Epithelial cell of esophagus (primary cell): Measurements from ENCODE around the gene ADRM1.

Source experiments
- DNase-seq: peaks from one replicate; pipeline ENCODE4 v3.0.0; 2010; ENCODE audit warnings: low read depth
- H3K4me3 ChIP-seq: 2 replicates; pipeline ENCODE4 v1.5.1; 2011; ENCODE audit warnings: mild to moderate bottlenecking, low read length, control low read depth
- CTCF ChIP-seq: IDR thresholded peaks from 2 replicates; pipeline ENCODE4 v1.5.1; 2011; ENCODE audit warnings: low read depth, mild to moderate bottlenecking, low read length, control low read depth, inconsistent platforms; ENCODE audit not compliant: insufficient read depth; ENCODE audit errors: missing control alignments

The ADRM1 gene

DNA sequence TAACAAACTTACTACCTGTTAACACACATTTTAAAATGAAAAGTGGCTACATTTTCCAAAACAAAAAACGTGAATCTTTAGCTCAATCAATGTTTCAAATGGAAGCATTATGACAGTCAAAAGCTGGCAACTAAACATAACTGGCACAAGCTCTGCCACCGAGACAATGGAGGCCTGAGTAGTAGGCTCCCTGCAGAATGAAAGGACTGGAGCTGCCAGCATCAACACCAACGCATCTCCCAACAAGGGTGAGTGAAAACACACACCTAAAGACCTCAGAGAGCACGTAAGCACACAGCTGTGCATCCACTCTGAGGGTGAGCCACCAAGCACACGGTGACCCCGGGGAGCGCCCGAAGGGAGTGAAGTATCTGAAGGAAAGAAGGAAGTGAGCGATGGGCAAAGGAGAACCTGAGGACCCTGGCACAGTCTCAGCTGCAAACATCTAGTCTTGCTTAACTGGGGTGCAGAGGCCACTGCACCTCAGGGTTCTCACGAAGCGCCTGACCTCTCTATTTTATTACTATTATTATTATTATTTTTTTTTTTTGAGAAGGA, 1.6 kb upstream of the ADRM1 start:
- no peak for DNase-seq
- H3K4me3 ChIP-seq, result no peak overlapping the region
- no peak for TF ChIP-seq CTCF

GRCh38 chr20:62301773-62302340, 940 bp upstream of the ADRM1 start:
- TF ChIP-seq CTCF, result peak; percentile 92
- H3K4me3 ChIP-seq, result peak overlapping the region; percentile 73
- DNase-seq, result peak; percentile 95

GRCh38 chr20:62303062-62303339, 204 bp downstream of the ADRM1 start:
- peak overlapping the region; percentile 78 for H3K4me3 ChIP-seq
- TF ChIP-seq CTCF, result no peak
- DNase-seq, result no peak

DNA sequence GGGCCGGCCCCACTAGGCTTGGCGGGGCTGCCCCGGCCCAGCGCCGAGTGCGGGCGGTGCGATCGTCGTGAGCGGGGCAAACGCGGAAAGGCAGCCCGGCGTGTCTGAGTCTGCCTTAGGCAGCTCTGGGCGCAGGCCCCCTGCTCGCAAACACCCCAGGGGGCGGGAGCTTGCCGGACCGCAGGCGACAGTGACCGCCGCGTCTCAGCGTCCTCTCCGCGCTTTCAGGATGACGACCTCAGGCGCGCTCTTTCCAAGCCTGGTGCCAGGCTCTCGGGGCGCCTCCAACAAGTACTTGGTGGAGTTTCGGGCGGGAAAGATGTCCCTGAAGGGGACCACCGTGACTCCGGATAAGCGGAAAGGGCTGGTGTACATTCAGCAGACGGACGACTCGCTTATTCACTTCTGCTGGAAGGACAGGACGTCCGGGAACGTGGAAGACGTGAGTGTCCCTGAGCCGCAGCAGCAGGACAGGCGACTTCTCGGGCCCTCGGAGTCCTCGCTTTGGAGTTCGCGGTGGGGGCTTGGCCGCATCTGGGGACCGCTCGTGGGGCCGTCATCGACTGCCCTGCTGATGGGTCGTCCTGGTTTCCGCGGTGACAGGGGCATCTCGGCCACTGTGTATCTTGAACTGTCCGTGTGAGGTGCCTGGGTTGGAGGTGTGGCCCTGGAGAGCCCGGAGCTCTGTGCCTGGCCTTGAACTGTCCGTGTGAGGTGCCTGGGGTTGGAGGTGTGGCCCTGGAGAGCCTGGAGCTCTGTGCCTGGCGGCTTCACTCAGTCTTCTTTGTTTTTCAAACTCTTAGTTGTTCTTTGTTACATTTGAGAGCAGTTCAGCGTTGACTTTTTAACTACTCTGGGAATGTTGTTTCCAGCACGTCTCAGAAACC, 786 bp downstream of the ADRM1 start:
- peak overlapping the region; percentile 78 for H3K4me3 ChIP-seq
- DNase-seq, result peak; percentile 41
- no peak for TF ChIP-seq CTCF

DNA sequence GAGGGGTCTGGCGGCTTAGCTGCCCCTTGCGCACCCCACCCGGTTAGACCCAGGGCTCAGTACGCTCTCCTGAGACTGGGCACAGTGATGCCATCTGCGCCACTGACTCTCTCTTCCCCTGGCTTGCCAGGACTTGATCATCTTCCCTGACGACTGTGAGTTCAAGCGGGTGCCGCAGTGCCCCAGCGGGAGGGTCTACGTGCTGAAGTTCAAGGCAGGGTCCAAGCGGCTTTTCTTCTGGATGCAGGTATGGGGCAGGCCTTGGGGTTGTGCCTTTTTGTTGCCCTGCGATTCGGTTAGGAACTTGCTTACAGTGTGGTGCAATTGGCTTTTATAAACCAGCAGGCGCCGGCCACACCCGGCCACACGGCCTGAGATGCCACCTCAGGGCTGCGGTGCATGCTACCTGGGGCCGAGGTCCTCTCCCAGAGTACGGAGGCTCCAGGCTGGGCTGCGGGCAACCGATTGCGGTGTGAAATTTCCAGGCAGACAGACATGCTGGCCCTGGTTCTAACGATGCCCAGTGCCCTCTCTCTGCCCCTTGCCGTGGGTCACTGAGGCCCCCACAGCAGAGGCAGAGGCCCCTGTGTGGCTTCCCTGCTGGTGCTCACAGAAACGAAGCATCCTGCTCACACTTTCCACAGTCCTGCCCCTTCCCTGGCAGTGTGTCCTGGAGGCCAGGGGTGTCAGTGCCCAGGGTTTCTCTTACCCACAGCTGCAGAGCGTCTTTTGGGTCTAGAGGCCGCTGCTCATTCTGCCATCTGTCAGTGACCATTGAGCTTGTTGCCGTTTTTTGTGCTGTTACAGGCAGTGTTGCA, 1.7 kb downstream of the ADRM1 start:
- peak overlapping the region; percentile 78 for H3K4me3 ChIP-seq
- TF ChIP-seq CTCF, result no peak

DNA sequence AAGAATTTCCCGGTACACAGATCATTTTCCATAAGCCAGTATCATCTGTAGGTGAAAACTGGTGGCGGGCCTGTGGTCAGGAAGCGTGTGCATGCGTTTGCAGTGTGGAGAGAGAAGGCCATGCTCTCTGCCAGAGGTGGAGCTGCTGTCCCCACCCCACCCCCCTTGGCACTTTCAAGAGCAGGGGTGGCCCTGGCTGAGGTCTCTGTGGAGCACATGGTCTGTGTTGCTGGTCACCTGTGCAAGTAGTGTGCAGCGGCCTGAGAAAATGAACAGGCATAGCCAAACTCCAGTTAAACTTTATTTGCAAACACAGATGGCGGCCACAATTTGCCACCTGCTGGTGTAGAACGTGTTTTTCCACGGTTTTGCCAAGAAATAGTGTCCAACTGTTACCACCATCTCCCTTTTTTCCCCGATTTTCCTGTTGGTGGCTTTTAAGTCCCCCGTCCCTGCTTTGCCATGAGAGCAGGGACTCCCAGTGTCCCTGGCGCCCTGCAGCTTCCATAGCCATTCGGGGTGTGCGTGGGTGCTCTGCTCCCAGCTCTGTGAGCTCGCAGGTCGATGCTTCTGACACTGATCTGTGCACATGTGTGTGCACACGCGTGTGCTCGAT, 2.5 kb downstream of the ADRM1 start:
- peak overlapping the region; percentile 78 for H3K4me3 ChIP-seq
- TF ChIP-seq CTCF, result no peak
- DNase-seq, result peak; percentile 40

More for the DNA sequence above, 1.7 kb downstream of the ADRM1 start:
- peak; percentile 59 for DNase-seq
